HCT116 (cell line): Measurements from ENCODE around the gene CIRBP. TPM values are rescaled to one million over a fixed set of nuclear protein-coding genes. Genes with fewer than 3 reads are reported as not detected.

Experiments
- ATAC-seq: fragments of 200-7000 bp; cut with Tn5 transposase; 2 replicates; pipeline ENCODE4 v1.9.1; 2020; ENCODE audit warnings: mild to moderate bottlenecking, moderate library complexity
- BruUV-seq: library from RNA; stranded (reverse); fragments of 400-500 nt; replicated peaks from 2 replicates; lab custom pipeline; 2021; lab: Mats Ljungman, UMichigan
- CTCF ChIA-PET: fragments of 300-600 bp; sonication (Branson Sonifier 250); formaldehyde crosslinking; loops from one replicate; lab custom pipeline; 2021; ENCODE audit warnings: antibody characterized with exemption; lab: Charles Lee
- POLR2A ChIA-PET: fragments of 300-600, 350-600 bp; sonication (Branson Sonifier 250); formaldehyde crosslinking; loops from one replicate; lab custom pipeline; 2021; ENCODE audit warnings: antibody characterized with exemption; lab: Charles Lee
- RAD21 ChIA-PET, 2 experiments: fragments of 300-600 bp; sonication (Branson Sonifier 250); formaldehyde crosslinking; loops; one replicate each; lab custom pipeline; 2023; ENCODE audit warnings: low total read pairs in 2 of 2; ENCODE audit not compliant: uncharacterized antibody in 2 of 2, unreplicated experiment in 2 of 2, low non-redundant PET in 1 of 2; lab: Charles Lee
- DNase-seq: peaks from one replicate; pipeline ENCODE4 v3.0.0-alpha.2; 2010; ENCODE audit warnings: low read depth, low spot score
- H2AFZ ChIP-seq: fragments of 200-600 bp; shearing (Covaris generic), sonication (generic); 2 replicates; pipeline ENCODE4 v1.6.1; 2017; ENCODE audit warnings: low read depth, mixed run types, mixed read lengths, antibody characterized with exemption, low read length; ENCODE audit not compliant: poor library complexity, severe bottlenecking
- H3K27ac ChIP-seq: 2 replicates; pipeline ENCODE4 v1.5.1; 2012; ENCODE audit warnings: low read depth, low read length
- H3K27me3 ChIP-seq: fragments of 200-600 bp; sonication (generic); 2 replicates; pipeline ENCODE4 v1.6.1; 2016; ENCODE audit warnings: mixed run types, low read length, mixed read lengths; ENCODE audit not compliant: insufficient read depth
- H3K36me3 ChIP-seq, 2 experiments: fragments of 200-500 bp in 1 of 2; fragments of 200-600 bp in 1 of 2; sonication (Bioruptor generic) in 1 of 2; sonication (generic) in 1 of 2; 2 replicates each; pipeline versions ENCODE4 v1.5.1 to v1.6.1; 2014 to 2016; ENCODE audit warnings: low read length in 2 of 2, inconsistent platforms in 1 of 2, mixed read lengths in 1 of 2, mixed run types in 1 of 2; ENCODE audit not compliant: insufficient read depth in 2 of 2, control insufficient read depth in 1 of 2
- H3K4me1 ChIP-seq, 2 experiments: fragments of 200-600 bp in 1 of 2; sonication (generic) in 1 of 2; 2 replicates each; pipeline versions ENCODE4 v1.5.1 to v1.6.1; 2012 to 2017; ENCODE audit warnings: low read length in 2 of 2, inconsistent platforms in 1 of 2, mild to moderate bottlenecking in 1 of 2, mixed read lengths in 1 of 2, mixed run types in 1 of 2, moderate library complexity in 1 of 2; ENCODE audit not compliant: insufficient read depth in 2 of 2, control insufficient read depth in 1 of 2
- H3K4me2 ChIP-seq: fragments of 200-600 bp; sonication (generic); 2 replicates; pipeline ENCODE4 v1.6.1; 2017; ENCODE audit warnings: mixed run types, low read length, mixed read lengths
- H3K4me3 ChIP-seq, 2 experiments: fragments of 200-600 bp in 1 of 2; sonication (generic) in 1 of 2; replicated peaks in 1 of 2; 2 replicates each; pipeline ENCODE4 v1.5.1; 2011 to 2016; ENCODE audit warnings: low read length in 2 of 2, control low read depth in 1 of 2, low read depth in 1 of 2, mild to moderate bottlenecking in 1 of 2, mixed read lengths in 1 of 2, mixed run types in 1 of 2
- H3K79me2 ChIP-seq: fragments of 200-600 bp; sonication (generic); 2 replicates; pipeline ENCODE4 v1.6.1; 2017; ENCODE audit warnings: mild to moderate bottlenecking, mixed run types, low read length, moderate library complexity, mixed read lengths; ENCODE audit not compliant: insufficient read depth
- H3K9ac ChIP-seq: fragments of 200-600 bp; sonication (generic); 2 replicates; pipeline ENCODE4 v1.6.1; 2016; ENCODE audit warnings: low read length, mixed read lengths
- H3K9me2 ChIP-seq: fragments of 200-600 bp; sonication (generic), shearing (Covaris generic); 2 replicates; pipeline ENCODE4 v1.6.1; 2017; ENCODE audit warnings: mixed run types, mild to moderate bottlenecking, moderate library complexity; ENCODE audit not compliant: insufficient read depth
- H3K9me3 ChIP-seq, 2 experiments: fragments of 200-500 bp in 1 of 2; fragments of 200-600 bp in 1 of 2; sonication (Bioruptor generic) in 1 of 2; sonication (generic) in 1 of 2; 2 replicates each; pipeline ENCODE4 v1.6.1; 2014 to 2017; ENCODE audit warnings: low read length in 2 of 2, mixed read lengths in 2 of 2, inconsistent platforms in 1 of 2, low read depth in 1 of 2, mild to moderate bottlenecking in 1 of 2, mixed run types in 1 of 2, moderate library complexity in 1 of 2; ENCODE audit not compliant: control insufficient read depth in 1 of 2, insufficient read depth in 1 of 2
- H4K20me1 ChIP-seq: fragments of 200-600 bp; sonication (generic), shearing (Covaris generic); 2 replicates; pipeline ENCODE4 v1.6.1; 2017; ENCODE audit warnings: mixed run types, mild to moderate bottlenecking, moderate library complexity; ENCODE audit not compliant: insufficient read depth
- RAD21 ChIP-seq: IDR thresholded peaks from 2 replicates; pipeline ENCODE4 v1.6.1; 2012; ENCODE audit warnings: low read depth, mild to moderate bottlenecking
- TCF7L2 ChIP-seq: IDR thresholded peaks from 2 replicates; pipeline ENCODE4 v1.7.0; 2011; ENCODE audit warnings: borderline replicate concordance, inconsistent platforms; ENCODE audit not compliant: insufficient read depth, insufficient read length; ENCODE audit errors: extremely low read depth
- intact Hi-C: fragments of 100-400 bp; cut with micrococcal nuclease; formaldehyde crosslinking; loops from 2 replicates; pipeline ENCODE4 v1.10.0; 2022
- total RNA-seq: library from RNA; stranded (reverse); gene quantifications from one replicate; pipeline ENCODE4 v1.2.1, GENCODE V29; 2021; ENCODE audit not compliant: unreplicated experiment
- TF ChIP-seq, protein P1 (sequence below): IDR thresholded peaks from 2 replicates; pipeline ENCODE4 v1.6.1; 2012

Gene CIRBP
- total RNA-seq, 1 experiment from 2014 or later: 276 TPM

DNA sequence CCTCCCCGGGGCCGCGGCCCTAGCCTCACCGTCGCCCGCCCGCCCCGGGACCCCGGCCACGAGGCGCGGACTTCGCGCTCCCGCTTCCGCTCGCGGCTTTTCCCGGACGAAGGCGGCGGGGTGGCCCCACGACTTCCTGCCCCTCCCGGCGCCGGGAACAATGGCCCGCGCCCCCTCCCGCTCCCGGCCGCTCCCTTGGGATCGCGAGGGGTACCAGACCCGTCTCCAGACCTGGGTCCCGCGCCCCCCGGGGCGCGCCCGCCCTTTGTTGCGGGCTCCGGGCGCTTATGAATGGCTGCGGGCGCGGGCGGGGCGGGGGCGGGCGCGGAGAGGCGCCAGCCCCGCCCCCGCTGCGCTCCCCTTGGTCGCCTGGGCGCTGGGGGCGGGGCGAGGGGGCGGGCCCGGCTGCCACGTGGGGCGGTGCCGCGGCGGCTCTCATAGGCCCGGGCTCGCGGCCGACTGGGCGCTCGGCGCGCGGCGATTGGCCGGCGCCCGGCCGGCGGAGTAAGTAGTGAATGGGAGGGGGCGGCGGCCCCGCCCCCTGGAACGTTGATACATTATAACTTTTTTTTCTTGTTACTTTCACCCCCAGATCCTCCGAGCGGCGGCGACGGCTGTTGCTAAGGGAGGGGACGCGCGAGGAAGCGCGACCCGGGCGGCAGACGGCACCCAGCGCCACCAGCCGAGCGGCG lies 19.7 kb upstream of the CIRBP start (continued):
- no peak for TF ChIP-seq RAD21
- TF ChIP-seq, all 23 proteins: peak for 5

DNA sequence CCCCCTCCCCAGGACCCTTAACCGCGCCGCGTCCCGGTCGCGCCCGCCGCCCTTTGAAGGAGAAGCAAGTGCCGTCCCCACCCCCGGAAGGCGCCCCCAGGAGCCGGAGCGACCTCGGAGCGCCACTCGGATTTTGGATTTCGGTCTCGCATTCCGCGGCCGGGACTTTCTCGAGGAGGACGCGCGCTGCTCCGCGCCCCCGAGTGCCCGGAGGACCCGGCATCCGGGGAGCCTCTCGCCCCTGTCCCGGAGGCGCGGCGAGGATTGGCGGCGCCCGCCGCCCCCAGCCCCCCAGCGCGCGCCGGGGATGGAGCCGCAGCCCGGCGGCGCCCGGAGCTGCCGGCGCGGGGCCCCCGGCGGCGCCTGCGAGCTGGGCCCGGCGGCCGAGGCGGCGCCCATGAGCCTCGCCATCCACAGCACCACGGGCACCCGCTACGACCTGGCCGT lies 19.1 kb upstream of the CIRBP start:
- BruUV-seq: no TSS peak
- H3K9me3 ChIP-seq: no peaks in the 10 kb centered on the region
- no peak overlapping the region for H2AFZ ChIP-seq
- H3K4me2 ChIP-seq: peak overlapping the region; percentile 99
- H4K20me1 ChIP-seq: peaks cover 3% of the 10 kb centered on the region; the same call in 1 of the 2 replicates
- no peaks in the 10 kb centered on the region for H3K27me3 ChIP-seq
- H3K79me2 ChIP-seq: peaks cover 59% of the 10 kb centered on the region
- peak overlapping the region; percentile 99 for H3K27ac ChIP-seq
- peak overlapping the region; percentile 91 for H3K9ac ChIP-seq
- DNase-seq: no peak
- RAD21 ChIA-PET: no interaction called here
- CTCF ChIA-PET: no interaction called here
- TF ChIP-seq, protein P1, sequence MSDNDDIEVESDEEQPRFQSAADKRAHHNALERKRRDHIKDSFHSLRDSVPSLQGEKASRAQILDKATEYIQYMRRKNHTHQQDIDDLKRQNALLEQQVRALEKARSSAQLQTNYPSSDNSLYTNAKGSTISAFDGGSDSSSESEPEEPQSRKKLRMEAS: no peak
- TF ChIP-seq TCF7L2: peak; percentile 43
- TF ChIP-seq, all 23 proteins: peak for 1
- no peak for ATAC-seq
- peaks cover 40 to 74% of the 10 kb centered on the region in 2 experiments for H3K4me1 ChIP-seq
- peak overlapping the region; percentile 68 to 74 for H3K4me3 ChIP-seq
- POLR2A ChIA-PET: no interaction called here
- H3K36me3 ChIP-seq: peaks cover 17 to 30% of the 10 kb centered on the region in 2 experiments
- intact Hi-C loops: loop anchor here (1.0 to 10.0 kb wide), 3 partner anchors 16 to 455 kb away; partner anchors contain the start of genes CNN2, PTBP1, RNU6-2 and TMEM259
- H3K9me2 ChIP-seq: no peaks in the 10 kb centered on the region
